Omental fat pad (tissue), 4 donors: ENCODE data around the gene MAGI2. TPM values are rescaled to one million over a fixed set of nuclear protein-coding genes. Genes with fewer than 3 reads are reported as not detected.

Experiments used
- ATAC-seq: fragments of 150-250 bp; one replicate; pipeline ENCODE4 v1.9.1; 2016; ENCODE audit warnings: mild to moderate bottlenecking, moderate library complexity; ENCODE audit not compliant: low FRiP score
- DNase-seq: peaks from one replicate; pipeline ENCODE4 v3.0.0-alpha.2; 2019; ENCODE audit warnings: low spot score
- CTCF ChIP-seq, 3 donors: fragments of 450-650 bp; IDR thresholded peaks; one replicate each; pipeline ENCODE4 v1.5.1; 2016 to 2017; ENCODE audit warnings: antibody characterized with exemption in 3 of 3, mild to moderate bottlenecking in 3 of 3, moderate library complexity in 2 of 3
- total RNA-seq, 4 donors: library from RNA; depleted of rRNA; stranded (reverse); fragments of >200 nt; gene quantifications; one replicate each; pipeline ENCODE4 v1.1.0, GENCODE V29; 2016

MAGI2 gene
- total RNA-seq, 4 donors from 2014 or later: 9.3 to 20.6 (median 13.2) TPM

- ATAC-seq (no peak), DNase-seq (no peak)
- no peak for TF ChIP-seq CTCF (IDR thresholded peaks at IDR 0.05)
These were observed 1220.7 kb downstream of the MAGI2 start for GRCh38 chr7:78232806-78233205.

- ATAC-seq (no peak), DNase-seq (peak; percentile 35)
- TF ChIP-seq CTCF (IDR thresholded peaks at IDR 0.05): no peak
These were observed 1227.3 kb downstream of the MAGI2 start for GRCh38 chr7:78226059-78226719.

GRCh38 chr7:78225534-78225933 lies 1227.9 kb downstream of the MAGI2 start:
- ATAC-seq (no peak), DNase-seq (no peak)
- no peak for TF ChIP-seq CTCF (IDR thresholded peaks at IDR 0.05)

- ATAC-seq (no peak), DNase-seq (no peak)
- TF ChIP-seq CTCF (IDR thresholded peaks at IDR 0.05): no peak
These were observed 1228.5 kb downstream of the MAGI2 start for GRCh38 chr7:78224923-78225322.

- TF ChIP-seq CTCF (IDR thresholded peaks at IDR 0.05): no peak
- DNase-seq (no peak), ATAC-seq (no peak)
These were observed 1229.9 kb downstream of the MAGI2 start for GRCh38 chr7:78223598-78223997.

DNA sequence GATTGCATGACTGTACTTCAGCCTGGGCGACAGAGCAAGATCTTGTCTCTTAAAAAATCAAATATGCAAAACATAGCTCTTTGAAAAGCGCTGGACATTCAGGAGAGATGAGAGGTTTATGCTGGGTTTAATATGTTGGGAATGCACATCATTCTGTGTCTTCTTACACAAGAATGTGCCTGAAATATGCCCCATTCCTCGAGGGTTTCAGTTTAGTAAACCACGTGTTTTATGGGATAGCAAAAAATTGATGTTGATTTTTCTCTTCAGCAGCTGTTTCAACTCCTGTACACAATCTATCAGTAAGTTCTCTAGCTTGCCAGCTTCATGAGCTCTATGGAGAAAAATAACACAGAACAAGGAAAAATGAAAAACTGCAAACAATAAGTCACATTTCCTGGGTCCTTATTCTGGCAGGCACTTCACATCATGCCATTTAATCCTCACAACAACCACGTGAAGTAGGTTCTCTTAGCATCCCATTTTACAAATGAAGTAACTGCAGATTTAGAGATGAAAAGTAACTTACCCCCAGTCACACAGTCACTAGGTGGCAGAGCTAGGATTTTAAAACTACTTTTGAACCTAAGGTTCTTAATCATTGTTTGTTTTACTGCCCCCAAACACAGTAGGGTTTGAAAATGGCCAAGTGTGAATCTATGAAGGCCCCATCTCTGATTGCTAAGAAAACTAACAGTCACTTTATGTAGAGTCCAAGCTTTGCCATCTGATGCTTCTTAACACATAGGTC lies 1231.3 kb downstream of the MAGI2 start:
- DNase-seq (no peak), ATAC-seq (no peak)
- no peak for TF ChIP-seq CTCF (IDR thresholded peaks at IDR 0.05)

DNA sequence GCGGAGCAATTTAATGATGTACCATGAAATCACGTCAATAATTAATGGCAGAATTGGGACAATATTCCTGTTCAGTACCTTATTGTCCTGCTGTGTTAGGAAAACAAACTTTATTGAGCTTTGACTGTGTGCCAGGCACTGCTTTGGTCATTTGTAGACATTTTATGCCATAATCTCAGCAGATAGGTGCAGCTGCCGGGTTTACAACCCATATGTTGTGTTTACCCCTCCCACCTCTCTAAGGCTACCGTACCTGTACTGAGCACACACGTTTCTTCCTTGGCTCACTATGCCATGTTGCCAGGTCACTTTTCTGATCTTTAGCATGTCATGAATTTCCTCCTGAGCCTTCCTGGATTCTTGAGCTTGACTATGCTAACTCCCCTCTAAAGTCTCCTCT lies 1232.7 kb downstream of the MAGI2 start:
- ATAC-seq (no peak), DNase-seq (no peak)
- TF ChIP-seq CTCF (IDR thresholded peaks at IDR 0.05): no peak
